ENCODE data around the gene ENO1.

DNA sequence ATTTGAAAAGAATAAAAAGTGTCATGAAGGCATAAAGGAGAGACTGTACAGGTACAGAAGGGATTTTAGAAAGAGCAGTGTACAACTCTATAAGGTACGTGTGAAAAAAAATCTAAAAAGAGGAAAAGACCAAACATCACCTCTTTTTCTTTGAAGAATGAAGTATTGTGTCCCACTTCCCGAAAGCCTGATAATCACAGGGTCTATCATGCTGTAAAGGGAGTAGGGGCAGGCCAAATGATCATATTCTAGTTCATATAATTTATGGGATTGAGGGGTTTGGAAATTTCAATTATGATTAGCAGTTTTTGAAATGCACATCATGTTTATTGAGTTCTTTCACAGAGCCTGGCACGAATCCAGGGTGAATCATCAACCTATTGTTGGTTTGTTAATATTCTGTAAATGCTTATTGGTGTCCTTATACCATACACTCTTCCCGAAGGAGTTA, 60.1 kb downstream of the ENO1 start:
- no peak for TF ChIP-seq CTCF (IDR thresholded peaks at IDR 0.05)
- TF ChIP-seq POLR2A (IDR thresholded peaks at IDR 0.05): no peak
